GM18873 (cell line): Measurements from ENCODE around the gene MAST4.
A peak's percentile ranks its signal among the peaks of the same experiment; 100 is the strongest.

Experiments
- ATAC-seq: cut with Tn5 transposase; IDR thresholded peaks from one replicate; pipeline ENCODE4 v1.9.1; 2021; ENCODE audit warnings: mild to moderate bottlenecking, moderate library complexity, moderate number of reproducible peaks; ENCODE audit not compliant: unreplicated experiment, low FRiP score

MAST4 gene

DNA sequence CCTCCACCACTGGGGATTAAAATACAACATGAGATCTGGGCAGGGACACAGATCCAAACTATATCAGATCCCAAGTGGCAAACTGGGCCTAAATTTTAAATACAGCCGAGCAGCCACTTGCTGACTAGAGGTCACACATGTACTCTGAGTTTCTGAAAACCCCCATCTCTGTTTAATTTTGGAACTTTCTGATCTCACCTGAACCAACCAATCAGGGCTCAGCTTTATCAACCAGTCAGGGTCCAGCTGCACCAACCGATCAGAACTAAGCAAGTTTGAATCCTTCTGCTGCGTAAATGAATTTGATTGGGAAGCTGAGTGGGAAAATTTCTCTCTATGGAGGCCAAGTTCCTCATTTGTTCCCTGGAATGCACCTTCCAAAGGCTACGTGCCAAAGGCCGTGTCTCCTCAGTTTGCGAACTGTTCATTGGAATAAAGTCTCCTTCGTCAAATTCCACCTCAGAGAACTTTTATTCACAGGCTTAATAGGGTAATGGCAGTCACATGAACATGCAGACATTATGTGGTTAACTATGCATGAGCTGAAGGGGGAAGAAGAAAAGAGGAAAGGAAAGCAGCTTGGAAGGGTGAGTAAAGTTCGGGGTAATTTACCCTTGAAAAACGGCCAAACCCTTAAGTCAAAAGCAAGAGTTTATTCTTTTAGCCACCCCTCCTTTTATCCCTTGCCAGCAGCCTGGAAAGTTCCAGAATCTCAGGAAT lies 596.7 kb downstream of the MAST4 start:
- ATAC-seq, result no peak

DNA sequence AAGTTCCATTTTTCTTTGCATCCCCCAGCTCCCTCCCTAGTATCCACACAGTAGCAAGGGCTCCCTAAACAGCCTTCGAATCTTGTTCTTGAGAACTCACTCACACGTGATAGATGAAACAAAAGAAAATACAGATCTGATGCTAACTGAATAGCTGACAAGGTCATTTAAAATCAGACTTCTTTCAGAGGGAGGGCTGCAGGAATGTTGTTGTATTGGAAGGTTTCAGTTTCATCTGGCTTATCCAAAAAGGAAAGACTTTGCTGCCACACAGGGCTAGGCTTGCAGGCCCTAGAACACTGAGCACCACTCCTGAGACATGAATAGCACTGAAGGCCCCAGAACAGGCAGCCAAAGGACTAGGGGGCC lies 597.2 kb downstream of the MAST4 start:
- no peak for ATAC-seq

DNA sequence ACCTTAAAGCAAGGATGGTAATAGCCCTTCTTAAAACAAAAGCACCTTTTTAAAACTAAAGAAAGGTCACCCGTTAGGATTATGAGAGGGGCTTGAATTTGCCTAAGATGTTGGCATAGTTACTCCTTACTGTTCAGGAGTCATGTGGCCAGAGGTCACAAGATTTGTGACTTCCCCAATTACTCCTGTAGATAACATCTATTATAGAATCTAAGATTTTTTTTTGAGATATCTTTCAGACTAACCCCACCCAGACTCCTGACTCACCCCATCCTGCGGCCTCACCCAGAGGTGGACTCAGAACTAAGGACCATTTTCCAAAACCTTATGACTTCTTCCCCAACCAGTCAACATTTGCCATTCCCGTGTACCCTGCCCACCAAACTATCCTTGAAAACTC lies 598.0 kb downstream of the MAST4 start:
- ATAC-seq, result no peak

DNA sequence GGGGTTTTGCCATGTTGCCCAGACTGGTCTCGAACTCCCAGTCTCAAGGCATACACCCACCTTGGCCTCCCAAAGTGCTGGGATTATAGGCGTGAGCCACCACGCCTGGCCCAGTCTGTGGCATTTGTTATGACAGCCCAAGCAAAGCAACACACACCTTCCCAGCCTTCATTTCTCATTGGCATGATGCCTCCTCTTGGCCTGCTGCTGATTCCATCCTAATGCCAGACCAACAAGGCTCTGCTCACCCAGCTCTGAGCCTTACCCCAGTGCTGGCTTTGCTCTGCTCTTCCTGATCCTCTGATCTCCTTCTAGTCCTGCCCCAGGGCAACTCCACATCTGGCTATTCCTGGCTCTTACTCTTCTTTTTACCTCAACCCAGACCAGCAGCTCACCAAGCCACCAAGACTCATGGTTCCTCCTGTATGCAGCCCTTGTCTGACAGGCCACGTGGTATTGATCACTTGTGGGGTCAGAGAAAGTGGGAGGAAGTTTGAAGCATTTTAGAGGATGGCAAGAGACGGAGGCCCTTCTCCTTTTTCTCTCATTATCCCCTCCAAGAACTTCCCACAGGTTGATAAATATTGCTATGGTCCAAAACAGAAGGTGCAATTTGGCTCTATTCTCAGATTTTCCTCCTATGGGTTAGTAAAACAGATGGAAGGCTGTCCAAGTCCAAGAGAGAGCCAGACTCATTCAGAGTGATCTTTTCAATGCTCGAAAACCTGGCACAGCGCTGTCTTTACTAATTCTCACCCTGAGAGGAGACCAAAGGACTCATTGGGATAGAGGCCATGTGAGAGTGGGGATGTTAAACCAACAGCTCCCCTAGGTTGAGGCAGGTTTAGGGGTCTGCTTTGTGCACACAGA lies 599.4 kb downstream of the MAST4 start:
- ATAC-seq, result no peak

DNA sequence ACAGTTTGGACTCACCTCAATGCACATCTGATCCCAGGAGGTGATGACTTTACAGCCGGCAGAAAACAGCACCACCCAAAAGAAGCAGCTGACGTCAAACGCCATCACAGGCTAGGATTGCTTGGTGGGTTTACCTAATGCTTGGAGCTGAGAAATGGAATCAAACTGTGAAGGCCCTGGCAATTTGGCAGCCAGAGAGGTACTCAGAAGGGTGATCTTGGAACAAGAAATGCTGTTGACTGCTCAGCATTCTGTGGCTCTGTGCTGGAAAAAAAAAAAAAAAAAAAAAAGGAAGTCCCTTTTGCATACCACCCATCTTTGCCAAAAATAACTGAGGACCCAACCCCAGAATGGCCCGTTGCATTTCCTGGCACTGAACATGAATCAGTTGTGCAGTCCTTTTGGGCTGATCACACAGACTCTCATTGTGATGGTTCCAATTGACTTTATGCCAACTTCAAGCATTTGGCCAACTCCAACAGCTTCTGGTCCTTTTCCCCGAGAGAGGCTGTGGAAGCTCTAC lies 600.4 kb downstream of the MAST4 start, which contains the start of gene CD180:
Gene CD180 (minus strand): TSS at position 263 of the 523 bp plus-strand sequence. CDS start 158 bp downstream, at position 105.
- no peak for ATAC-seq

DNA sequence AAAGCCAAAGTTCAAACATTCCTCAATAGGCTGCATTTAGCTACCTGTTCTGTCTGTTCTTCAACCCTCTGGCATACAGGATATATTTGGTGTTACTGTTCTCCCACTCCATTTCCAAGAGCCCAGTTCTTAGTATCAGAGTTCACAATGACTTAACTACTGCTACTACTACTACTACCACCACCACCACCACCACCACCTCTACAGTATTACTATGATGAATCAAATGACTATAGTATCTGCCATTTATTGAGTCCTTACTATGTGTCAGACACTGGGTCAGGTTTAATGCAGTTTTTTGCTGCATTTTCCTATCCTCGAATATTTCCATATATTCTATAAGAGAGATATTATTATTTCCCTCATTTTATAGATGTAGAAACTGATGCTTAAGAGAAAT lies 601.3 kb downstream of the MAST4 start:
- ATAC-seq, result no peak

DNA sequence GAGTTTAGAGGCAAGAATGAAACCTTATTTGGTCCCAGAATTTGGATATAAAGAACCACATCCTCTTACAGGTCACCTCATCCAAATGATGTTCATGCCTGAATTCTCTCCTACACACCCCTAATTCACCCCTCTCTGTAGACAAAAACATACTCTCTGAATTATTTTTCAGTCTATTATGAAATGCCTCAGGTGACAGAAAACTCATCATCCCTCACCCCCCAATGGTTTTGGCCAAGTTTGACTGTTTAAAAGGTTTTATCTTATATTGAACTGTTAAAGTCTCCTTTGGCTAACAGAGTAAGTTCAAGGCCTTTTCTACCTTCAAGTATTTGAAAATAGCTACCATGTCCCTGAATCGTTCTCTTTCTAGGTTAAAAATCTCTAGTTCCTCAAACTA lies 602.7 kb downstream of the MAST4 start:
- ATAC-seq, result no peak

DNA sequence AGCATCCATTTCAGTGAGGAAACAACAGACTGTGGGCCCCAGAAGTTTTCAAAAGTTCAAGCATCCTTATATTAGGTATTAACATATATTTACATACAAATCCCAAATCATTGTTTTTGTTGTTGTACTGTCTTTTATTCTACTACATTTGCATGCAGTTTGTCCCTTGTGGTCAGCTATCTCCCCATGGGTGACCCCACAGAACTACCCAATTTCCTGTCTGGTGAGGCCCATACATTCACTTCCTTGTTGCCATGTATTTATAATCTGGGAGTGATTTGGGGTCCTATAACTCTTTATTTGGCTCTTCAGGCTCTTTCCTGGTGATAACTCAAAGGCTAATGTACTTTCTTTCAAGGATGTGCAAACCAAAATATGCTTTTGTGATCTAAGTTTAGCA lies 603.7 kb downstream of the MAST4 start:
- no peak for ATAC-seq

DNA sequence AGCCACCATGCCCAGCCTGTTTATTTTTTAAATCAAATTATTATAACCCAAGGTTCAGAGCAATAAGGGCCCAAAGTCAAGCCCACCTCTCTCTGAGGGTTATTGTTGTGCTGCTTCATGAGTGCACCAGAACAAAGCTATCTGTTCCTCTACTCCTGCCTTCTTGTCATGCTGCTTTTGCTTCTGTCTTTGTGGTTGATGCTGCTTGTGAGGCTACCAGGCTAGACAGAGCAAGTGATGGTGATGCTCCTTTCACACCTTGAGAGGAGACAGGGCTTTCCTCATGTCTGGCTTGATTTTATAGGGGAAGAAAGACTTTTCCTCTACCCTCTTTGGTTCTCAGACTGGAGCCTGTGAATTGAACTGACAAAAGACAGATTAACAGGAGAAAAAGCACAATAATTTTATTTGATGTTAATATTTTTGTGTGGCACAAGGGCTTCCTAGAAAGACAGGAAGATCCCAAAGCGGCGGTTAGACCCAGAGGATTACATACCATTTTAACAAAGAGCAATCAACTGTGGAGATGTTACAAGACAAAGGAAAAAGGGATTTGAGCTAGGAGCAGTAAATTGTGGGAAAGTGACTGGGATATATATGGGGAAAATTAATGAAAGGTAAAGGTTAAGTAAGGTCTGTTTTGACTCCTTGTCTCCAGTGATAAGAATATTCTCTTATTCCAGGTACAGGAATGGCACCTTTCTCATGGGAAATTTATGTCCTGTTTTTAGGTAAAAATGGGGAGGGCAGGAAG lies 604.8 kb downstream of the MAST4 start:
- ATAC-seq, result no peak

DNA sequence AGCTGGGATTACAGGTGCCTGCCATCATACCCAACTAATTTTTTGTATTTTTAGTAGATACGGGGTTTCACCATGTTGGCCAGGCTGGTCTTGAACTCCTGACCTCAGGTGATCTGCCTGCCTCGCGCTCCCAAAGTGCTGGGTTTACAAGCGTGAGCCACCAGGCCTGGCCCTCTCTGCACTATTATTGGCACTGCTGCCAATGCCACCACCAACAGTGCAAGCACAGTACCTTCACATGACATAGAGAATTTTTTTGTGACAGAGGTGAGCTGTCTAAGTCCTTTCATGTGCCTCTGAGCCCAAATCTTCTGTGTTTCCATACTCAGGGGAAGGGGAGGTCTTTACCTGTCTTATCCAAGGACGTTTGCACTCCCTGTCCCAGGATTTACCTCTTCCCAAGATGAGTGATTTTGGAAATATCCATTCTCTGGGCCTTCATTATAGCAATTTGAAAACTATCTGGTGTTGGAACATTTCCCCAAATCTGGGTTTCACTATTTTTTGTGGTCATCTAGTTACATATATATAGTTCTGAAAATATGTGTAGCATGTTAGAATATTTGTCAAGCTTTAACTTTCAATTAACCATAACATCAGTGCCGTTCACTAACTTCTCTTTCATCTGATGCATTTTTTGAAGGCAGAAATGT lies 605.8 kb downstream of the MAST4 start:
- ATAC-seq, result no peak

DNA sequence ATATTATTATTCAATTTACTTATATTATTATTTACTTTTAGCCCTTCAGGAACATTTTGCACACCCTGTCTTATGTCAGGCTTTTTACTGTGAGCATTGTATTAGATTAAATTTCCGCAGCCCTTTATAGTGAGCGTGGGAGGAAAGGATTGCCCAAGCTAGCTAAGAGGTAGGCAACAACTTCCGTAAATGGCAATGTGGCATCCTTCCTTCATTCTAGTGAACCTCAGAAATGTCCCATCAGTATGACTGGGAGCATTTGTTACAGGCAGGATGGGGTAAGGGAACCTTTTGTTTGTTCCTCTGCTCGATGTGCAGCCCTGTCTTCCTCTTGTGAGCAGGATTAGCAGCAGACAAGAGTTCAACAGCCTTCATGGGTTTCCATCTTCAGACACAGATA lies 606.6 kb downstream of the MAST4 start:
- ATAC-seq, result no peak

DNA sequence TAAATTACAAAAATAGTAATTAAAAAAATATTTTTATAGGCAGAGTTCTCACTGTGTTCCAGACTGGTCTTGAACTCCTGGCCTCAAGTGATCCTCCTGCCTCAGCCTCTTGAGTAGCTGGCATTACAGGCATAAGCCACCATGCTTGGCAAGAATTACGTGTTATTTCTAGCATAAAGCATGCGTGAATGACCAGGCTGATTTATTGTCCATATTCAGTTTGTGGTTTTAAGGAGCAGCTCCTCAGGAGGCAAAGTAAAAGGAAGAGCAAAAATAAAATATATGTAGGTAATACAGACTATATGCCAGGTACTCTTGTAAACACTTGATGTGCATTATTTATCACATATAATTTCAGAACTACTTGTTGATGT lies 607.5 kb downstream of the MAST4 start:
- ATAC-seq, result no peak

DNA sequence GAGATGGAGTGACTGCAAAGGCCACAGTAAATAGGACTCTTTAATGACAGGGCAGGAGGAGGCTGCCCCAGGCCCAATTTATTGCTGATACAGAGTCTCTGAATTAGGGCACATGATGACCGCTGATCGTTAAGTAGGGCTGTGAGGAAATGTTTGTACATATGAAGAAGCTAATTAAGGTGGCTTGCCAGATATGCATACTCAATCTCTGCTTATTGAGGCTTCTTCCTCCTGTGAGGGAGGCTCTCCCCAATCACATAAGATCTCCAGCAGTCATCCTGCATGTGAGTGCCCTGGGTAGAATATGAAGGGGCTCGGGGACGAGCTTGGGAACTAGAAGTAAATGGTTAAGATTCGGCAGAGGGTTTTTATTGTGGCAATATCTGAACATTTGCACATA lies 608.6 kb downstream of the MAST4 start:
- no peak for ATAC-seq

DNA sequence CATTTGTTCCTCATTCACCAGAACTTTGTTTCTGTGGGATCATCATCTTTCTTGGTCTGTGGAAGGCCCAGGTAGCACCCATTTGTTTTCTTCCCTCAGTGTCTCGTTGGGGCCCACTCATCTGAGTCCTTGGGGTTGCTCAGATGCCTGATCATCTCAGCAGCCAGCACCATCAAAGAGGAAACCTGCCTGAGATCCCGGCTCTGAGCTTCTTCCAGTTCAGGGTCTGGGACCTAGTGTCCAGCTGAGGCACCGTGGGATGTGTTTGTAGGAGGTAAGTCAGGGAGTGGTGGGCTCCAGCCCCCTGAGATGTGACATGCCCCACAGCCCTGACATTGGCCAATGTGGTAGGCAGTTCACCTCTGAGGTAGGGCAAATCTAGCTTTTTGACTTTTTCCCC lies 609.8 kb downstream of the MAST4 start:
- no peak for ATAC-seq

DNA sequence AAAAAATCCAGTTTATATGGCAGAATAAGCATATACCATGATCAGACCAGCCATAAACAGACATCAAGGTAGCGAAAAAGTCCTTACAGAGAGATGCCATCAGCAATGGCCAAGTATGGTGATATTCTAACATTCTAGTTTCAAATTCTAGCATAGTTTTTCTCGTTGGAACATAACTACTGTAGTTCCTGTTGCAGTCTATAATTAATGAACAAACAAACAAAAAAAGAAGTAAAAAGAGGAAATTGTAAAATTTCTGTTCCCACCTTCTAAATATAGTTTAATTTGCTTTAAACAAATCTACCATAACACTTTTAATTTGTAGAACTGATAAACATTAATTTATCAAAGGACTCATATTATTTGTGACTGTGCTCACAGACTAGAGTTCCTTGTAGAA lies 610.3 kb downstream of the MAST4 start:
- ATAC-seq, result peak; percentile 35

DNA sequence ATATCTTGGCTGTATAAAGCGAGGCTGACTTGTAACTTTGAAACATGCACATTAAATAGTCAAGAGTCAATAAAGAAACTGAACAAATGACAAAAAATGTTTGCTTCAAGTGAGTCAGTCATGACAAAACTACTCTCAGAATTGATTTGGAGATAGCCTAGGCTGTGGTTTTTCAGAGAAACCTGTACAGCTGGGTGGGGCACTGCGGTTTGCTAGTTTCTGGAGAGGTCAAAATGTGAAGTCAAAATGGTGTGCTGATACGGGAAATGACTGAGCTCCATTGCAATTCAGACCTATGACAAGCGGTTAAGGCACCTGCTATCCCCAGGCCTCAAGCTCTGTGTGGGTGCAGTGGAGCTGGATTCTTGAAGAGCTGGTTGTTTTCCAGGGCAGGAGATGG lies 610.7 kb downstream of the MAST4 start:
- peak; percentile 81 for ATAC-seq

DNA sequence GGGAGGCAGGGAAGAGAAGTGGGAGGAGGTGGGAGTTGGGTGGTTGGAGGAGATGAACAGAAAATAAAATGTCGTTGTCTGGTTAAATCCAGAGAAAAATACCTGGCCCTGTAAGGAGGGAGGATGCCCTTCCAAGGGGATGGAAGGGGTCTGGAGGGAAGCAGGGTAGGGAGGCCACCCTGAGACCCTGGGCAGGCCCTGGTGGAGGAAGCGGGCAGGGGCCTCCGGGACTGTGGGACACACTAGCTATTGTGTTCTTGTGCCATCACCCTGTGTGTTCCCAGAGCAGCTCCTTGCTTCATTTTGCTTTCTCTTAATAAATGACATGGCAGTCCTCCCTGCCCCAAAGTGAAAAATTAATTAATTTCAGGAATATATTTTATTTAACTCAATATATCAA lies 612.2 kb downstream of the MAST4 start:
- ATAC-seq, result no peak

DNA sequence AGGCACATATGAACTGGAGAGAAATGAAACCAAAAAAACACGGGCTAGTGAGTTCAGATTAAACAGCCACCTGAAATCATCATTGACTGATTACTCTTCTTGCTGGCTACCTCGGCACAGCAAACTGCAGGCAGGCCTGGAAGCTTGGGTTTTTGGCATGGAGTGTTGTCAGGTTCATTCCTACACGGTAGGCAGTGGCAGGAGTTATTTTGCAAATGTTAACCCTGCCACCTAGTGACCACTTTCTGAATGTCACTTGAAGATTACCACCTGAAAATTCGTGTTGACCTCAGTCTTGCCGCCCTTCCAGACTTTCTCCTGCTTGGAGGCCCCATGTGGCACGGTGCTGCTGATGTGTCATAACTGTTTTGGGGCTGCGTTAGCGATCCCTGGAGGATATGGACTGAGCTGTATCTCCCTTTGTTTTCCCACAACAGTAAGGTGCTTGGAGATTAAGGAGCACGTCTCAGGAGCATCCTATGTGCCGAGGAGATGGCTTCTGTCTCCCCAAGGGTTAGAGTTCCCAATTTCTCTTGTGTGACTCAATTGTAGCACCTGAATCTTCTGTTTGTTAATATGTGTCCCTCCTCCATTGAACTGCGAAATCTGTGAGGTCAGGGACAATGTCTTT lies 613.1 kb downstream of the MAST4 start:
- ATAC-seq, result peak; percentile 26

DNA sequence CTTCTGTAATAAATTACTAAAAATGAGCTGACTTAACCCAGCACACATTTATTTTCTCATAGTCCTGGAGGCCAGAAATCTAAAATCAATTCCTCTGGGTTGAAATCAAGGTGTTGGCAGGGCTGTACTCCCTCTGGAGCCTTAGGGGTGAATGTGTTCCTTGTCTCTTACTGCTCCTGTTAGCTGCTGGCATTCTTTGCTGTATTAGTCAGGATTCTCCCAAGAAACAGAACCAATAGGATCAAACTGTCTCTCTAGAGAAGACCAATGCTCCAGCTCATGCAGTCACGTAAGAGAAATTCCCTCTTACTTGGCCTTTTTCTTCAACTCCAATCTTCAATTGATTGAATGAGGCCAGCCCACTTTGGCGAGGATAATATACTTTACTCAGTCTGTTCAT lies 615.7 kb downstream of the MAST4 start:
- ATAC-seq, result no peak

DNA sequence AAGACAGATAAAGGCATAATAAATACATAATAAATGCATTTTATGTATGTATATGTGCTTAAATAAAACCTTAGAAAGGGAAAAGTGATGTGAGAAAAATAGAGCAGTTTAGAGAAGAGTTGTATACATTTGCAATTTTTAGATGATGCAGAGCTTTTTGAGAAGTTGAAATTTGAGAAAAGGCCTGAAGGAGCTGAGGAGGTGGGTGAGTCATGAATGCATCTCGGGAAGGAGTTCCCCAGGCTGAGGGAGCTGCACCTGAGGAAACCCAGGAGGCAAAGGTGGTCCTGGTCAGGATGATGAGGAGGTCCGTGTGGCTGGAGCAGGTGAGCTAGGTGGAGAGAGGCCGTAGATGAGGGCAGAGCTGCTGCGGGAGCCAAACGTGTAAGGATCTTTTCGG lies 617.8 kb downstream of the MAST4 start:
- no peak for ATAC-seq
